IMR-90 (cell line): ENCODE data around the gene MAN1C1. TPM values are rescaled to one million over a fixed set of nuclear protein-coding genes. Genes with fewer than 3 reads are reported as not detected.

Experiments
- ATAC-seq: fragments of 200-7000 bp; cut with Tn5 transposase; 2 replicates; pipeline ENCODE4 v1.9.1; 2020; ENCODE audit warnings: low read depth, mild to moderate bottlenecking, moderate library complexity
- BruUV-seq: library from RNA; stranded (reverse); fragments of 400-500 nt; replicated peaks from 2 replicates; lab custom pipeline; 2021; lab: Mats Ljungman, UMichigan
- CTCF ChIA-PET: fragments of 300-600 bp; formaldehyde crosslinking; extraction: SDS; loops from one replicate; lab custom pipeline; 2021; ENCODE audit warnings: antibody characterized with exemption; lab: Yijun Ruan, JAX
- POLR2A ChIA-PET: fragments of 300-600 bp; sonication (Branson Sonifier 250); formaldehyde crosslinking; loops from one replicate; lab custom pipeline; 2022; ENCODE audit warnings: antibody characterized with exemption; ENCODE audit not compliant: unreplicated experiment; lab: Charles Lee
- DNase-seq: peaks from one replicate; pipeline ENCODE4 v3.0.0; 2013
- H2AFZ ChIP-seq: replicated peaks from 2 replicates; pipeline ENCODE3; 2013; ENCODE audit warnings: low read length, mild to moderate bottlenecking; ENCODE audit not compliant: poor library complexity
- H2AK5ac ChIP-seq: 2 replicates; pipeline ENCODE4 v1.6.1; 2013; ENCODE audit warnings: low read depth, low read length, inconsistent platforms
- H2AK9ac ChIP-seq: replicated peaks from 2 replicates; pipeline ENCODE3; 2013; ENCODE audit warnings: mild to moderate bottlenecking, low read depth, low read length, moderate library complexity; ENCODE audit not compliant: poor library complexity
- H2BK120ac ChIP-seq: 2 replicates; pipeline ENCODE4 v1.6.1; 2013; ENCODE audit warnings: low read depth, low read length, inconsistent platforms
- H2BK15ac ChIP-seq: 3 replicates; pipeline ENCODE4 v1.6.1; 2013; ENCODE audit warnings: low read depth, low read length, inconsistent platforms
- H2BK20ac ChIP-seq: 2 replicates; pipeline ENCODE4 v1.6.1; 2013; ENCODE audit warnings: low read depth, mild to moderate bottlenecking, inconsistent platforms, low read length, moderate library complexity
- H2BK5ac ChIP-seq: 2 replicates; pipeline ENCODE4 v1.6.1; 2013; ENCODE audit warnings: mild to moderate bottlenecking, low read depth, low read length, inconsistent platforms; ENCODE audit not compliant: poor library complexity, severe bottlenecking
- H3K14ac ChIP-seq: replicated peaks from 2 replicates; pipeline ENCODE4 v1.6.1; 2013; ENCODE audit warnings: low read depth, low read length, inconsistent platforms
- H3K18ac ChIP-seq: 2 replicates; pipeline ENCODE4 v1.6.1; 2013; ENCODE audit warnings: low read depth, low read length, control low read depth
- H3K23ac ChIP-seq: 2 replicates; pipeline ENCODE4 v1.6.1; 2013; ENCODE audit warnings: low read depth, low read length, inconsistent platforms
- H3K27ac ChIP-seq: 2 replicates; pipeline ENCODE4 v1.5.1; 2013; ENCODE audit warnings: mild to moderate bottlenecking, control low read depth, low read length; ENCODE audit not compliant: insufficient read depth
- H3K27me3 ChIP-seq: 2 replicates; pipeline ENCODE4 v1.6.1; 2013; ENCODE audit warnings: low read length; ENCODE audit not compliant: control insufficient read depth, insufficient read depth
- H3K36me3 ChIP-seq: 2 replicates; pipeline ENCODE4 v1.6.1; 2013; ENCODE audit warnings: low read length, mixed read lengths; ENCODE audit not compliant: control insufficient read depth, insufficient read depth
- H3K4ac ChIP-seq: 2 replicates; pipeline ENCODE4 v1.6.1; 2013; ENCODE audit warnings: low read depth, low read length, inconsistent platforms
- H3K4me1 ChIP-seq: 2 replicates; pipeline ENCODE4 v1.6.1; 2013; ENCODE audit warnings: low read length, mixed read lengths; ENCODE audit not compliant: control insufficient read depth, insufficient read depth
- H3K4me2 ChIP-seq: 2 replicates; pipeline ENCODE4 v1.6.1; 2013; ENCODE audit warnings: low read depth, mild to moderate bottlenecking, control low read depth, low read length, moderate library complexity
- H3K4me3 ChIP-seq: 2 replicates; pipeline ENCODE4 v1.5.1; 2013; ENCODE audit warnings: low read depth, mild to moderate bottlenecking, control low read depth, low read length, moderate library complexity; ENCODE audit not compliant: insufficient read depth
- H3K56ac ChIP-seq: 2 replicates; pipeline ENCODE4 v1.6.1; 2013; ENCODE audit warnings: low read length, inconsistent platforms; ENCODE audit not compliant: insufficient read depth; ENCODE audit errors: extremely low read depth
- H3K79me1 ChIP-seq, 2 experiments: 2 replicates each; pipeline ENCODE4 v1.6.1; 2013; ENCODE audit warnings: low read length in 2 of 2, inconsistent platforms in 1 of 2, low read depth in 1 of 2
- H3K9ac ChIP-seq: 2 replicates; pipeline ENCODE4 v1.6.1; 2013; ENCODE audit warnings: low read depth, low read length, control low read depth
- H3K9me1 ChIP-seq: 2 replicates; pipeline ENCODE4 v1.6.1; 2013; ENCODE audit warnings: low read length, inconsistent platforms; ENCODE audit not compliant: insufficient read depth
- H3K9me3 ChIP-seq: 2 replicates; pipeline ENCODE4 v1.6.1; 2013; ENCODE audit warnings: low read length; ENCODE audit not compliant: control insufficient read depth, insufficient read depth
- H4K20me1 ChIP-seq: 2 replicates; pipeline ENCODE4 v1.6.1; 2013; ENCODE audit warnings: low read length, inconsistent platforms; ENCODE audit not compliant: insufficient read depth
- H4K5ac ChIP-seq: 2 replicates; pipeline ENCODE4 v1.6.1; 2013; ENCODE audit warnings: mild to moderate bottlenecking, low read depth, low read length, control low read depth
- H4K8ac ChIP-seq, 2 experiments: 2 replicates each; pipeline ENCODE4 v1.6.1; 2013; ENCODE audit warnings: low read depth in 2 of 2, low read length in 2 of 2, control low read depth in 1 of 2, inconsistent platforms in 1 of 2
- H4K91ac ChIP-seq: 2 replicates; pipeline ENCODE4 v1.6.1; 2013; ENCODE audit warnings: low read depth, low read length, inconsistent platforms; ENCODE audit not compliant: insufficient read depth
- CEBPB ChIP-seq: IDR thresholded peaks from 2 replicates; pipeline ENCODE4 v1.6.1; 2012; ENCODE audit warnings: low read depth, low read length, improper control_type of control experiment
- CHD1 ChIP-seq: IDR thresholded peaks from 2 replicates; pipeline ENCODE4 v1.6.1; 2012; ENCODE audit warnings: low read depth, low read length, improper control_type of control experiment
- ELK1 ChIP-seq: fragments of 150-350 bp; IDR thresholded peaks from 2 replicates; pipeline ENCODE4 v1.6.1; 2016; ENCODE audit warnings: low read depth, mild to moderate bottlenecking, low read length, moderate library complexity, borderline replicate concordance
- FOS ChIP-seq: fragments of 150-350 bp; IDR thresholded peaks from 2 replicates; pipeline ENCODE4 v1.6.1; 2016; ENCODE audit warnings: low read depth, low read length
- MAFK ChIP-seq: IDR thresholded peaks from 2 replicates; pipeline ENCODE4 v1.6.1; 2012; ENCODE audit warnings: low read depth, low read length, improper control_type of control experiment
- MAZ ChIP-seq: IDR thresholded peaks from 2 replicates; pipeline ENCODE4 v1.6.1; 2012; ENCODE audit warnings: low read depth, mild to moderate bottlenecking, low read length, improper control_type of control experiment, moderate library complexity, borderline replicate concordance
- NFE2L2 ChIP-seq: fragments of 150-350 bp; IDR thresholded peaks from 2 replicates; pipeline ENCODE4 v1.6.1; 2016; ENCODE audit warnings: low read depth, mild to moderate bottlenecking, low read length
- WGBS, 2 experiments: methylation state at CpG; one replicate each; pipeline versions ENCODE4 v1.1.5 to v1.1.7; 2013; ENCODE audit warnings: missing lambda C conversion rate in 2 of 2; ENCODE audit not compliant: insufficient read length in 1 of 2; ENCODE audit errors: extremely low coverage in 2 of 2; 5-methylcytosine and 5-hydroxymethylcytosine counted together
- dilution Hi-C: fragments of 300-500 bp; cut with HindIII; formaldehyde crosslinking; loops from one replicate; pipeline ENCODE4 v1.14.3; 2018; ENCODE audit warnings: low sequenced_read_pairs; ENCODE audit not compliant: unreplicated experiment
- in situ Hi-C: fragments of 300-500 bp; cut with MboI; formaldehyde crosslinking; loops from 3 replicates; pipeline ENCODE4 v1.14.3; 2019; ENCODE audit warnings: low sequenced_read_pairs, inconsistent platforms, mixed read lengths
- intact Hi-C: fragments of 100-400 bp; cut with micrococcal nuclease; formaldehyde crosslinking; loops from 2 replicates; pipeline ENCODE4 v1.10.0; 2022
- polyA plus RNA-seq, 3 experiments: library from polyadenylated mRNA; depleted of rRNA; stranded (reverse); fragments of >200 nt; gene quantifications; 2 replicates each; pipeline ENCODE4 v1.2.3, GENCODE V29; 2012; ENCODE audit warnings: low replicate concordance in 1 of 3
- total RNA-seq: library from RNA; depleted of rRNA; stranded (reverse); fragments of >200 nt; gene quantifications from 2 replicates; pipeline ENCODE4 v1.2.3, GENCODE V29; 2012

Gene MAN1C1
- total and polyA plus RNA-seq, 2 of the 4 experiments (the other 2 are of a cell fraction): 3.2 to 11.3 TPM

- no peak for ATAC-seq
- BruUV-seq: no TSS peak
- H4K8ac ChIP-seq: peak overlapping the region in 1 of 2 experiments; percentile 99; a peak in 2 of 4 replicates
Measured at GRCh38 chr1:25817840-25818501, 201.4 kb downstream of the MAN1C1 start.

More at GRCh38 chr1:25817840-25818501, 201.4 kb downstream of the MAN1C1 start:
- Histone ChIP-seq H4K5ac (no peak overlapping the region), H4K20me1 (peaks cover 14% of the 10 kb centered on the region; the same call in 1 of the 2 replicates), H3K4ac (no peak overlapping the region), H3K27me3 (no peaks in the 10 kb centered on the region), H3K14ac (no peak overlapping the region), H2AFZ (no peak overlapping the region), H4K91ac (no peak overlapping the region), H3K9me3 (no peaks in the 10 kb centered on the region), H3K4me1 (peaks cover 16% of the 10 kb centered on the region), H3K4me3 (no peak overlapping the region), H3K9me1 (peaks cover 18% of the 10 kb centered on the region), H3K18ac (no peak overlapping the region), H2BK120ac (no peak overlapping the region; the same call in 1 of the 2 replicates), H2AK9ac (peak overlapping the region; percentile 78), H3K9ac (no peak overlapping the region), H3K56ac (no peak overlapping the region), H3K27ac (no peak overlapping the region), H3K79me1 (peaks cover 13 to 50% of the 10 kb centered on the region in 2 experiments), H3K36me3 (peaks cover 27% of the 10 kb centered on the region), H2BK20ac (no peak overlapping the region), H2BK15ac (no peak overlapping the region), H2BK5ac (no peak overlapping the region), H3K4me2 (no peak overlapping the region), H3K23ac (no peak overlapping the region), H2AK5ac (peak overlapping the region; percentile 17; the same call in 1 of the 2 replicates)
- CTCF ChIA-PET: interaction anchor here (0.9 kb wide), 1 partner anchor 78 kb away, joined by 3 read pairs; no protein-coding TSS in a partner anchor
- dilution Hi-C loops: no loop called here
- DNase-seq: no peak
- TF ChIP-seq FOS (no peak), CEBPB (no peak), MAZ (no peak), CHD1 (no peak), ELK1 (no peak), MAFK (no peak), NFE2L2 (no peak)
- POLR2A ChIA-PET: no interaction called here
- in situ Hi-C loops: loop anchor here (25.0 kb wide), 2 partner anchors 406 to 581 kb away; partner anchors contain the start of genes RHCE, RSRP1 and SYF2
- intact Hi-C loops: loop anchor here (10.0 kb wide), 1 partner anchor 573 kb away; the partner anchor contains the start of gene RSRP1
- no CpG with 5 or more reads among the region's 8 CpGs for WGBS, 2 experiments
